HG02642 (cell line): ENCODE measurements around the gene TMEM63B.
A peak's percentile ranks its signal among the peaks of the same experiment; 100 is the strongest.
"Not testable (repeated sequence)": the region's sequence is repeated elsewhere in the genome, so short reads cannot be mapped to it uniquely, and the experiment has no call there.

Experiments
- ATAC-seq: cut with Tn5 transposase; IDR thresholded peaks from one replicate; pipeline ENCODE4 v1.9.1; 2021; ENCODE audit warnings: mild to moderate bottlenecking; ENCODE audit not compliant: unreplicated experiment, poor library complexity

The TMEM63B gene

GRCh38 chr6:44127186-44128019 lies at the start of gene TMEM63B, which contains the start of gene MRPL14:
TSS of gene TMEM63B (plus strand) at chr6:44127554. CDS start at chr6:44134585, 7,031 bp downstream.
TSS of gene MRPL14 (minus strand) at chr6:44127452. CDS start at chr6:44116611, 10,841 bp downstream.
- ATAC-seq = peak; percentile 81

GRCh38 chr6:44078219-44078826 lies 49.0 kb upstream of the TMEM63B start:
- ATAC-seq = no peak

DNA sequence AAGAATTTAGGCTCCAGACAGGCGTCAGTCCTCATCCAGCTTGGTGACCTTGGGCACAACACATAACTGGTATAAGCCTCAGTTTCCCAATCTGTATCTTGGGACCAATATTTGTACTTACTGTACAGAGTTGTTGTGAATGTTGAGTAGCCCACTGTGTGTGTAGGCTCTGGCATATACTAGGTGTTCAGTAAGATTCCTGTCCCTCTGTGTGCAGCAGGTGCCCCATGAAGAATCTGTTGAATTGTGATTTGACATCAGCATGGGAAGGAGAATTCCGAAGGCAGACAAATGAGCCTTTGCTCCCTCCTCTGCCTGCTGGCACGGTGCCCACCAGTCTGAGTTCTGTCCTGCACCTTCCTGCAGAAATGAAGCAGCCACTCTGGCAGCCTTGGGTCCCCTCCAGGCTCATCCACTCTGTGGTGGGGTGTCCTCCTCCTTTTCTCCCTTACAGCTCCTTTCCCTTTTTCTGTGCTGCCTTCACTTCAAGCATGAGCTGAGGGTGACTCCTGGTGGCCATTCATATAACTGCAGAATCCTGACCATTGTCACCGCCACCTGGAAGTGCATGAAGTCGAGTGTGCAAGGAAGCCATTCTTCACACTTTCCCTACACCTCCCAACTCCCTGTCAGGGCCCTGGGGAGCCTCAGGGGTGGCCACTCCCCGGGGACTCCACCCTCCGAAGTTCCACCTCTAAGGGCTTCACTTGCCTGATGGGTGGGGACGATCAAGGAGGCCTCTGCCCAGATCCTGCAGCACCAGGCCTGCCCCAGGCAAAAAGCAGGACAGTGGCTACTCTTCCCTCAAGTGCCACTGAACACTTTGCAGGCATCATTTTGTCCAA lies 48.3 kb upstream of the TMEM63B start:
- no peak for ATAC-seq

DNA sequence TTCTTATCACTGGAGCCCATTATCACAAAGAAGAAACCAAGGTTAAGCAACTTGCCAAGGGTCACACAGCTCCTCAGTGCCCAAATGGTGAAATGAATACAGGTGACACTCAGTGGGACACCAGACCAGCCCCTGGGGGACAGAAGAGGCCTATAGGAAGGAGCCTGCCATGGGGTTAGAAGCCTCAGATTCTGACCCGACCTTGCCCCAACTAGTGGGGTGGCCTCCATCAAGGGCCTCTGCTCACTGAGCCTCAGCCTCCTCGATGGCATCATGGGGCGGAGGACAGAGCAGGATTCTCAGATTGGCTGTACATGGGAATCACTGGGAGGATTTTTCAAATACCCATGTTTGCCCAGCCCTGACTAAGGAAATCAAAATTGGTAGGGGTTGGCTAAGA lies 47.7 kb upstream of the TMEM63B start:
- no peak for ATAC-seq

DNA sequence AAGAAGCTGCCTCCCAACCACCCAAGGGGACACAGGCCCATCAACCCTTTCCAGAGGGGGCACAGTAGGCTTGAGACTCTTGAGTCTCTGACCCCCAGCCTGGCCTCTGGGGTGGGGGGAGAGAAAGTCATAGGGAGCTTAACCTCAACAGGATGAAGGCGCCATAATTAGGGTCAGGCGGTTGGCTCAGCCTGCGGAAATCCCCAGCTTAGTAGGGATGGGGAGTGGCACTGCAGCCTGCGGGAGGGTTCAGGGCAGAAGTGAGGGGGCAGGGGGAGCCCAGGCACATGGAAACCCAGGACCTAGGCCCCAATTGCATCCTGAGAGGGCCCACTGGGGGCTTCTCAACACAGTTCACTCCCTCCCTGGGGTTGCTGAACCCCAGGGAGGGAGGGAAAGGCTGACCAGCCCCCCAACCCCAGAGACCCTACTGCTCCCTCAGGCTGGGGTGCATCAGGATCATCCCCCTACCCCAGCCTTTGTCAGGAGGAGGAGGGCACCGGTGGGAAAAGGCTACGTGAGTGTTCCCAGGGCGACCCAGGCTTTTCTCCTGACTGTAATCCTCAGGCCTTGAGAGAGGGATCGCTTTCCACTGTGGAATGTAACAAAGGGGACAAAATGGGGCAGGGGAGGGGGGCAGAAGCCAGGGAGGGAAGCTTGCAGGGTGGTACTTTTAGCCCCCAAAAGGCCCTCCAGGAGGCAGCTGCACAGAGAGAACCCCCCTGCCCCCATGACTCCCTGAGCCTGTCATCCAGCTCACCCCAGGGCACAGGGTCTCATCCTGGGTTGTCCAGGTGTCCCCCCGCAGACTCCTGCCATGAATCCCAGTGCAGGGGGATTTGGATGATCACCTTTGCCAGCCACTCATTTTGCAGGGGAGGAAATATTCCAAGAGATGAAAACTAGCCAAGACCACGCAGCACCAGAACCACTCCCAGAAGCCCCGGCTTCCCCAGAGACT lies 46.5 kb upstream of the TMEM63B start:
- no peak for ATAC-seq

DNA sequence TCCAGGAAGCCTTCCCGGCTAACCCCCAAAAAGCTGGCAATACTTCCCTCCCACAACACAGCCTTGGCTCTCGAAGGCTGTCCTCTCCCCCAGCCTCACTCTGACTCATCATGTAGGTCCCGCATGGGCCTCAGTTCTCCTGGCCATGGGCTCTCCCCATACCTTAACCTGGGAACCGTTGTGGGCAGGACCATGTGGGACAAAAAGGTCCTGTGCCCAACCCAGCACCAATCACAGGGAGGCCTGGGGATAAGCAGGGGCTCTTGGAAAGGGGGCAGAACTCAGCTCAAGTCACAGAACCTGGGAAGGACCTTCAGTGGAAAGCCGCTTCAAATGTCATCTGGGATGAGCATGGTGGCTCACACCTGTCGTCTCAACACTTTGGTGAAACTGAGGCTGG lies 45.6 kb upstream of the TMEM63B start:
- ATAC-seq = no peak

- ATAC-seq = no peak
Observed at GRCh38 chr6:44082872-44083321, 44.5 kb upstream of the TMEM63B start.

DNA sequence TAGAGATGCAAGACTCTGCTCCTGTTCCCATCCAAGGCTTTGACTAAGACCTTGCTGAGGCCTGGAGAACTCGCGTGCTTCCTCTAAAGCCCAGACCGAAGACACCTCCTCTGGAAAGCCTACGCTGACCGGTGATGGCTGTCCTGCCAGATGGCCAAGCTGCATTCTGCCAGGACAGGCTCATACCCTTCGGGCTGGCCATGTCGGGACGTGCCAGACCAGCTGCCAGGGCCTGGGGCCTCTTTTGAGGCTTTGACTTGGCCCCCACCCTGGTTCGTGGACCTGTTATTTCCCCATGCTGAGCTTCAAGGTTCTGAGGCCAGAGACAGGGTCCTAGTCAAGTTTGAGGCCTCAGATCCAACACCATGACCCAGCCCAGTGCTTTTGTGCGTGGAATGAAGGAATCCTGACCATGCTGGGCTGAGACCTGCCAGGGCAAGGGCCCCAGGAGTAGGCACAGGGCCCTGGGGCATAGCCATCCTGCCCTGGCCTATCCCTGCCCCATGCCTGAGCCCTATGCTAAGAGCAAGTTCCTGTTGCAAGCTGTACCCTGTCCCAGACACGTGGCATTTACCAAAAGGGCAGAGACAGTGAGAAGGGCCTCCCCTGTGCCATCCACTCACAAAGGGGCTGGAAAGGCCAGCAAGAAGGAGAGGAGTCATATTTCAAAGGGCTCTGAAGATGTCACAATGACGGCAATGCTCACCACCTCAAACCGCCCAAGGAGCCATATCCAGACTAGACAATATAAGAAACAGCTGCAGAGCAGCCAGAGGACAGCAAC lies 42.9 kb upstream of the TMEM63B start:
- no peak for ATAC-seq

DNA sequence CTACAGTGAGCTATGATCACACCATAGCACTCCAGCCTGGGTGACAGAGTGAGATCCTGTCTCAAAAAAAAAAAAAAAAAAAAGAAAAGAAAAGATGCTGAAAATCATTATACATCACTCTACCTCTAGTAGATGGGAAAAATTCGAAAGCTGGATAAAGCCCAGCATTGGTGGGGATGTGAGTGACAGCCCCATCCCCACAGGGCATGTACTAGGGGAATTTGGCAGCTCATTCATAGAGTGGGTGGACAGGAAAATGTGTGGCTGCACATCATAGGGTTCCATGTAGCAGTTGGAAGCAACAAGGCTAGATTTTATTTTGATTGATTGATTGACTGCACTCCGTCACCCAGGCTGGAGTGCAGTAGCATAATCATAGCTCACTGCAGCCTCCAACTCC lies 42.1 kb upstream of the TMEM63B start:
- ATAC-seq = no peak

- ATAC-seq = no peak
Observed at GRCh38 chr6:44086931-44087574, 40.3 kb upstream of the TMEM63B start.

- ATAC-seq = no peak
Observed at GRCh38 chr6:44087623-44088022, 39.7 kb upstream of the TMEM63B start.

DNA sequence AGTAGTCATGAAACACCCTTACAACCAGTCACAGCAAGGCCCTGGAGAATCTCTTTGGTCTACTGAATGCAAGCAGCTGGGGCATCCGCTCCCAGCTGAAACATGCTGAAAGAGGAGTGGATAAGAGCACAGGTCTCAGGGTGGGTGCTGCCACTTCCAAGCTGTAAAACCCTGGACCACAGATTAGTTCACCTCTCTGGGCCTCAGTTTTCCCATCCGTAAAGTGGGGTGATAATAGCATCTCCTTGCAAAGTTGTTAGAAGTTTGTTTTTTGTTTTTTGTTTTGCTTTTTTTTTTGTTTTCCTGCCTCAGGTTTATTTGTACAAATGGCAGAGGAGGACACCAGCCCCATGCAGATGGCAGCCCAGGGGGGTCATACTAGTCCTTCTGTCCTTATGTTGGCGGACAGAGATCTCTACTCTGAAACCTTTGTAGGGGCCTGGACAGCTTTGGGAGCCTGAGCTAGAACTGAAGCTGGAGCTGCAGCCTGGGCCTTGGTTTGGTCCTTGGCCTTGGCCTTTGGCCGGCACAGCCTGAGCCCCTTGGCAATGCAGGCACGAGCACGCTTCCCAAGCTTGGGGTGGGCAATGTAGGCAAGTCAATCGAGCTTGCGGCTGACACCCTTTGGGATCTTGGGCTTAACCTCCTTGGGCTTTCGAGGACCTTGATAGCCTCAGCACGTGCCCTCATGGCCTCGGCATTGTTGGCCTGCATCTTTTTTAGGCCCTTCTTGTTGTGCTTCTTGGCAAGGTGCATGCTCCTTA lies 38.3 kb upstream of the TMEM63B start:
- no peak for ATAC-seq

- no peak for ATAC-seq
Observed at GRCh38 chr6:44090465-44090864, 36.9 kb upstream of the TMEM63B start.

- not testable (repeated sequence) for ATAC-seq
Observed at GRCh38 chr6:44091356-44091755, 36.0 kb upstream of the TMEM63B start.

GRCh38 chr6:44091981-44092884 lies 35.1 kb upstream of the TMEM63B start:
- ATAC-seq = no peak

GRCh38 chr6:44093066-44093465 lies 34.3 kb upstream of the TMEM63B start:
- ATAC-seq = no peak
